Measurements from ENCODE around the gene CRACR2B. TPM values are rescaled to one million over a fixed set of nuclear protein-coding genes. Genes with fewer than 3 reads are reported as not detected.

CRACR2B gene
- total and polyA plus RNA-seq, 10 of the 15 experiments (the other 5 are each of a cell fraction or from before 2014, with no cell fraction given), result 0.10 to 33.7 (median 12.7) TPM

GRCh38 chr11:827146-827896 lies 398 bp upstream of the CRACR2B start (continued):
- no peak for TF ChIP-seq E2F8 (IDR thresholded peaks at IDR 0.05; ENCODE audit: low read depth, partially characterized antibody)
- TF ChIP-seq PKNOX1 (IDR thresholded peaks at IDR 0.05), result no peak; the same call in 1 of the 2 replicates
- no peak for TF ChIP-seq USF1 (IDR thresholded peaks at IDR 0.05; ENCODE audit: borderline replicate concordance, extremely low read length, insufficient read depth, low read depth, low read length)
- TF ChIP-seq BMI1 (IDR thresholded peaks at IDR 0.05; ENCODE audit: borderline replicate concordance), result no peak
- TF ChIP-seq ATF3 (IDR thresholded peaks at IDR 0.05; ENCODE audit: borderline replicate concordance, extremely low read depth, low read depth, low read length), result no peak
- TF ChIP-seq RB1 (IDR thresholded peaks at IDR 0.05; ENCODE audit: borderline replicate concordance), result no peak
